ENCODE results near the gene SLC23A1.

DNA sequence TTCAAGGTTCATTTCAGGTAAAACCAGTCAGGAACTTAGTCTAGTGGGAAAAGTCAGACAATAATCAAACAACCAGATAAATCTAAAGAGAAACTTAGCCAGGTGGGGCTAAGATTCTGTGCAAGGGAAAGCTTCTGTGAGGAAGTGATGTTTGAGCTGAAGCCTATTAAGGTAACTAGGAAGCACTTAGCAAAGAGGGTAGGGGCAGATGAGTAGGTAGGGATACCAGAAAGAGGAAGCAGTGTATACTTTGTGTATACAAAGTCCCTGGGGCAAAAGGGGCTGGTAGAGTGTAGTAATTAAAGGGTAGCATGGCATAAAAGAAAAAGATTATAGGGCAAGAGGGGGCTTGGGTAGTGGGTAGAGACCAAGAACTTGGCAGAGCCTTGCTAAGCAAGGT lies 24.4 kb upstream of the SLC23A1 start:
- TF ChIP-seq, protein P1, sequence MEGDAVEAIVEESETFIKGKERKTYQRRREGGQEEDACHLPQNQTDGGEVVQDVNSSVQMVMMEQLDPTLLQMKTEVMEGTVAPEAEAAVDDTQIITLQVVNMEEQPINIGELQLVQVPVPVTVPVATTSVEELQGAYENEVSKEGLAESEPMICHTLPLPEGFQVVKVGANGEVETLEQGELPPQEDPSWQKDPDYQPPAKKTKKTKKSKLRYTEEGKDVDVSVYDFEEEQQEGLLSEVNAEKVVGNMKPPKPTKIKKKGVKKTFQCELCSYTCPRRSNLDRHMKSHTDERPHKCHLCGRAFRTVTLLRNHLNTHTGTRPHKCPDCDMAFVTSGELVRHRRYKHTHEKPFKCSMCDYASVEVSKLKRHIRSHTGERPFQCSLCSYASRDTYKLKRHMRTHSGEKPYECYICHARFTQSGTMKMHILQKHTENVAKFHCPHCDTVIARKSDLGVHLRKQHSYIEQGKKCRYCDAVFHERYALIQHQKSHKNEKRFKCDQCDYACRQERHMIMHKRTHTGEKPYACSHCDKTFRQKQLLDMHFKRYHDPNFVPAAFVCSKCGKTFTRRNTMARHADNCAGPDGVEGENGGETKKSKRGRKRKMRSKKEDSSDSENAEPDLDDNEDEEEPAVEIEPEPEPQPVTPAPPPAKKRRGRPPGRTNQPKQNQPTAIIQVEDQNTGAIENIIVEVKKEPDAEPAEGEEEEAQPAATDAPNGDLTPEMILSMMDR (conservative IDR thresholded peaks at IDR 0.05; ENCODE audit: low read depth, low read length), result no peak
- TF ChIP-seq EZH2 (IDR thresholded peaks at IDR 0.05; ENCODE audit: borderline replicate concordance, low read depth, low read length, poor library complexity, severe bottlenecking), result no peak

Measured in A673 (cell line).